Spleen (tissue), 11 donors: ENCODE data around the gene ADH6. TPM values are rescaled to one million over a fixed set of nuclear protein-coding genes. Genes with fewer than 3 reads are reported as not detected.

ENCODE experiments used
- DNase-seq: peaks from one replicate; pipeline ENCODE4 v3.0.0-alpha.2; 2020
- H3K27ac ChIP-seq, 8 donors: fragments of 200-600 bp; sonication (generic) in 7 of 8; 1 replicate in 4 of 8; 2 replicates in 4 of 8; pipeline versions ENCODE4 v1.5.0 to v1.8.0; 2016 to 2021; ENCODE audit warnings: inconsistent platforms in 4 of 8, mild to moderate bottlenecking in 4 of 8, moderate library complexity in 1 of 8
- H3K27me3 ChIP-seq, 7 donors: fragments of 200-600 bp; sonication (generic) in 6 of 7; replicated peaks in 1 of 7; 1 replicate in 4 of 7; 2 replicates in 3 of 7; pipeline versions ENCODE4 v1.5.0 to v1.8.0; 2016 to 2021; ENCODE audit warnings: inconsistent platforms in 3 of 7, mild to moderate bottlenecking in 1 of 7
- H3K36me3 ChIP-seq, 6 donors: fragments of 200-600 bp; sonication (generic) in 5 of 6; 1 replicate in 4 of 6; 2 replicates in 2 of 6; pipeline versions ENCODE4 v1.5.0 to v1.8.0; 2016 to 2021; ENCODE audit warnings: inconsistent platforms in 2 of 6
- H3K4me1 ChIP-seq, 6 donors: fragments of 200-600 bp; sonication (generic) in 5 of 6; 1 replicate in 3 of 6; 2 replicates in 3 of 6; pipeline versions ENCODE4 v1.5.0 to v1.8.0; 2016 to 2021; ENCODE audit warnings: inconsistent platforms in 3 of 6
- H3K4me3 ChIP-seq, 8 donors: fragments of 200-600 bp; sonication (generic) in 7 of 8; 1 replicate in 4 of 8; 2 replicates in 4 of 8; pipeline versions ENCODE4 v1.5.0 to v1.8.0; 2016 to 2021; ENCODE audit warnings: inconsistent platforms in 4 of 8, mild to moderate bottlenecking in 4 of 8, moderate library complexity in 2 of 8
- H3K9me3 ChIP-seq, 8 donors: fragments of 200-600 bp; sonication (generic) in 7 of 8; 1 replicate in 4 of 8; 2 replicates in 4 of 8; pipeline versions ENCODE4 v1.5.0 to v1.8.0; 2016 to 2021; ENCODE audit warnings: inconsistent platforms in 4 of 8
- POLR2A ChIP-seq, 3 donors: fragments of 450-650 bp; IDR thresholded peaks; one replicate each; pipeline ENCODE4 v1.5.1; 2017; ENCODE audit warnings: antibody characterized with exemption in 3 of 3, mild to moderate bottlenecking in 1 of 3
- POLR2AphosphoS5 ChIP-seq, 3 donors: sonication (generic); formaldehyde crosslinking; IDR thresholded peaks; one replicate each; pipeline ENCODE4 v1.5.1; 2017; ENCODE audit warnings: antibody characterized with exemption in 3 of 3
- WGBS, 5 donors: extraction: QIAGEN DNeasy Blood & Tissue Kit in 3 of 5; methylation state at CpG; one replicate each; pipeline versions ENCODE4 v1.1.5 to v1.1.7; 2013 to 2018; 5-methylcytosine and 5-hydroxymethylcytosine counted together
- intact Hi-C: fragments of 100-400 bp; cut with DNase I; formaldehyde crosslinking; loops from one replicate; pipeline ENCODE4 v1.15.0; 2023; ENCODE audit warnings: low total_unique reads
- polyA plus RNA-seq, 3 donors: library from polyadenylated mRNA; stranded (reverse); fragments of 200-250 nt; gene quantifications; one replicate each; pipeline ENCODE4 v1.2.1, GENCODE V29; 2013
- total RNA-seq, 7 donors: library from RNA; depleted of rRNA in 3 of 7; stranded (reverse); fragments of >200 nt in 3 of 7; fragmentation: NEBNext Ultra II Directional in 4 of 7; extraction: Animal tissue kit (Norgen Biotek cat#: 25700) in 4 of 7; gene quantifications; one replicate each; pipeline versions ENCODE4 v1.1.0 to v1.2.1, GENCODE V29; 2016 to 2021
- TF ChIP-seq, protein P1 (sequence below), 11 experiments: fragments of 200-600 bp in 7 of 11; fragments of 450-650 bp in 4 of 11; sonication (generic) in 4 of 11; IDR thresholded peaks in 8 of 11; conservative IDR thresholded peaks in 3 of 11; 1 replicate in 7 of 11; 2 replicates in 4 of 11; pipeline versions ENCODE4 v1.4.0 to v1.8.0; 2016 to 2021; ENCODE audit warnings: antibody characterized with exemption in 11 of 11, inconsistent platforms in 4 of 11, mild to moderate bottlenecking in 1 of 11
- donor health status: healthy with polysubstance abuse.
- donor health status: DM: no; HTN: no; CAD: no; lungs with moderate emphysema.
- donor health status: DM: no; HTN: no; CAD: no.
- donor health status: Bipolar disorder and iron deficiency.
- donor health status: healthy.
- donor health status: DM: no; HTN: no; CAD: no.
- donor health status: DM: yes; HTN: yes; CAD: no.

Gene ADH6
- total and polyA plus RNA-seq, 10 donors = 0.02 to 0.03 TPM; not detected in 8

DNA sequence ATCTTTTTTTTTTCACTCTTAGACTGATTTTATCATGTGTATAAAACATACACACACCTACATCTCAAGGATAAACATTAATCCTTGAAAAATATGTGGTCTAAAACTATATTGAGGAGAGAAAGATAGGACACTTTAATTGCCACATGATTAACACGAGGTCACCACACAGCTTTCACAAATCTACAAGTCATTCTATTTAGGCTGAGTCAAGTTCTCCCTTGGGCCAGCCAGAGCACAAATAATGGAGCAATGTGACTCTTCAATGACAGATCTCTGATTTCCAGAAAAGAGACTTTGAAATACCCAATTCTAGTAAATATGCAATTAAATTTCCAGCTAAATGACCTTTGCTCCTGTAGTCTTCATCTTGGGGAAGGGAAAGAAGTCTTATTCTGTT, 62.1 kb downstream of the ADH6 start:
- Histone ChIP-seq H3K9me3 (no peaks in the 10 kb centered on the region), H3K27me3 (peaks cover 0 to 3% (median 0%) of the 10 kb centered on the region in 7 donors), H3K4me3 (no peak overlapping the region), H3K27ac (no peak overlapping the region), H3K4me1 (peaks cover 0 to 2% (median 0%) of the 10 kb centered on the region in 6 donors), H3K36me3 (no peaks in the 10 kb centered on the region)
- DNase-seq = no peak
- WGBS, 5 donors = 51 to 79% (median 68%) methylated on average over 1 of the region's 1 CpG
- TF ChIP-seq, protein P1, sequence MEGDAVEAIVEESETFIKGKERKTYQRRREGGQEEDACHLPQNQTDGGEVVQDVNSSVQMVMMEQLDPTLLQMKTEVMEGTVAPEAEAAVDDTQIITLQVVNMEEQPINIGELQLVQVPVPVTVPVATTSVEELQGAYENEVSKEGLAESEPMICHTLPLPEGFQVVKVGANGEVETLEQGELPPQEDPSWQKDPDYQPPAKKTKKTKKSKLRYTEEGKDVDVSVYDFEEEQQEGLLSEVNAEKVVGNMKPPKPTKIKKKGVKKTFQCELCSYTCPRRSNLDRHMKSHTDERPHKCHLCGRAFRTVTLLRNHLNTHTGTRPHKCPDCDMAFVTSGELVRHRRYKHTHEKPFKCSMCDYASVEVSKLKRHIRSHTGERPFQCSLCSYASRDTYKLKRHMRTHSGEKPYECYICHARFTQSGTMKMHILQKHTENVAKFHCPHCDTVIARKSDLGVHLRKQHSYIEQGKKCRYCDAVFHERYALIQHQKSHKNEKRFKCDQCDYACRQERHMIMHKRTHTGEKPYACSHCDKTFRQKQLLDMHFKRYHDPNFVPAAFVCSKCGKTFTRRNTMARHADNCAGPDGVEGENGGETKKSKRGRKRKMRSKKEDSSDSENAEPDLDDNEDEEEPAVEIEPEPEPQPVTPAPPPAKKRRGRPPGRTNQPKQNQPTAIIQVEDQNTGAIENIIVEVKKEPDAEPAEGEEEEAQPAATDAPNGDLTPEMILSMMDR (IDR thresholded peaks at IDR 0.05 in 8 of 11, conservative IDR thresholded peaks at IDR 0.05 in 3 of 11) = no peak
- TF ChIP-seq POLR2A (IDR thresholded peaks at IDR 0.05) (no peak), POLR2AphosphoS5 (IDR thresholded peaks at IDR 0.05) (no peak)
- intact Hi-C loops = no loop called here

DNA sequence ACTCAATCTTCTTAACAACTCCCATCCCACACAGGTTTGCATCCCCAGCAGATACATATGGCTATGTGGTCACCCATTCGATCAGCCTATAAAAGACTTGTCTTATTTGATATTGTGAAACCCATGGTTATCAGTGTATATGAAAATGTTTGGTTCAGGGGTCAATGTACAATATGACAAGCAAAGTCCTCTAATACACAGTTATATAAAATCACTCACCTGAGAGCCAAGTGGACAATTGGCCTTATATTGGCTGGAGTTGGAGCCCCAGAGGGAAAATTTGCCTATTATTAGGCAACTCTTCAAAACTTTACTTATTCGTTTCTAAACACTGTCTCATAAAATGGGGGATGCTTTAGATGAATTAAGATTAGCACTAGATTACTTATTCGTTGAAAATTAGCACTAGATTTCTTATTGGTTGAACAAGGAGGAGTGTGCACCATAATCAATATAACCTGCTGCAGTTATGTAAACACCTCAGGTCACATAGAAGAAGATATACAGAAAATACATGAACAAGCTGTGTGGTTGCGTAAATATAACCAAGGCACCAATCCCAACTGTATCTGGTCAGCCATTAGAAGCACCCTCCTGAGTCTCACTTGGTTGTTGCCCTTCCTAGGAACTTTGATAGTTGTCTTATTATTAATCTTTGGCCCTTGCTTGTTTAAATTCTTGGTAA, 64.2 kb downstream of the ADH6 start:
- Histone ChIP-seq H3K27me3 (peaks cover 0 to 3% (median 0%) of the 10 kb centered on the region in 7 donors), H3K4me1 (peaks cover 0 to 7% (median 1%) of the 10 kb centered on the region in 6 donors), H3K36me3 (no peaks in the 10 kb centered on the region), H3K9me3 (peaks cover 0 to 10% (median 3%) of the 10 kb centered on the region in 8 donors), H3K27ac (no peak overlapping the region), H3K4me3 (no peak overlapping the region)
- TF ChIP-seq POLR2AphosphoS5 (IDR thresholded peaks at IDR 0.05) (no peak), POLR2A (IDR thresholded peaks at IDR 0.05) (no peak)
- TF ChIP-seq, protein P1 (IDR thresholded peaks at IDR 0.05 in 8 of 11, conservative IDR thresholded peaks at IDR 0.05 in 3 of 11) = no peak
- WGBS, 5 donors = 86 to 95% (median 90%) methylated on average over 4 of the region's 4 CpGs
- no peak for DNase-seq
- intact Hi-C loops = no loop called here

Other genes starting within 250 kb of the ADH6 start
- gene METAP1, start 223.5 kb downstream of the ADH6 start, total RNA-seq = 10 to 100 TPM; 27.9 to 34.7 (median 31.7) TPM
- gene METAP1, start 223.5 kb downstream of the ADH6 start, polyA plus RNA-seq = 10 to 100 TPM; 22.0 to 22.6 (median 22.4) TPM
- 10 to 100 TPM; 60.3 to 93.1 (median 69.9) TPM for gene ADH5, start 130.5 kb downstream of the ADH6 start, total RNA-seq
- gene ADH5, start 130.5 kb downstream of the ADH6 start, polyA plus RNA-seq = 10 to 100 TPM; 54.2 to 84.0 (median 81.3) TPM
- gene ADH4, start 74.9 kb downstream of the ADH6 start, total RNA-seq = under 1 TPM in 4 of 7 donors, not detected in 3; 0.30 to 0.41 (median 0.35) TPM
- under 1 TPM; 0.11 to 0.61 (median 0.26) TPM for gene ADH4, start 74.9 kb downstream of the ADH6 start, polyA plus RNA-seq
- gene ADH1A, start 71.7 kb upstream of the ADH6 start, total RNA-seq = 1 to 10 TPM in 1 of 7 donors, under 1 TPM in 1, not detected in 5; 0.25 to 1.2 TPM
- not detected for gene ADH1A, start 71.7 kb upstream of the ADH6 start, polyA plus RNA-seq
- gene ADH1B, start 102.2 kb upstream of the ADH6 start, total RNA-seq = 100 to 1,000 TPM in 3 of 7 donors, 10 to 100 TPM in 4; 41.4 to 330 (median 97.3) TPM
- 10 to 100 TPM; 39.3 to 65.1 (median 57.5) TPM for gene ADH1B, start 102.2 kb upstream of the ADH6 start, polyA plus RNA-seq
- gene ADH1C, start 133.5 kb upstream of the ADH6 start, total RNA-seq = 1 to 10 TPM in 2 of 7 donors, under 1 TPM in 1, not detected in 4; 0.60 to 2.3 (median 1.2) TPM
- 1 to 10 TPM in 1 of 3 donors, under 1 TPM in 2; 0.63 to 1.0 (median 0.99) TPM for gene ADH1C, start 133.5 kb upstream of the ADH6 start, polyA plus RNA-seq
- gene ADH7, start 216.1 kb upstream of the ADH6 start, total RNA-seq = not detected
- gene ADH7, start 216.1 kb upstream of the ADH6 start, polyA plus RNA-seq = under 1 TPM in 2 of 3 donors, not detected in 1; 0.02 to 0.06 TPM